Stimulated activated CD4-positive, alpha-beta T cell treated with anti-CD3 and anti-CD28 coated beads, Interleukin-4, amount 100 ng/mL, for 48 hours (primary cell): ENCODE data around the gene NUDT14.

Source experiments
- DNase-seq, 2 donors: peaks; one replicate each; pipeline ENCODE4 v3.0.0-alpha.2; 2020; ENCODE audit warnings: low read depth in 2 of 2

Gene NUDT14

GRCh38 chr14:105176513-105176912, 4.6 kb downstream of the NUDT14 start:
- DNase-seq = no peak

- no peak for DNase-seq
These were observed 6.9 kb downstream of the NUDT14 start for GRCh38 chr14:105173901-105174894.

GRCh38 chr14:105173145-105173544, 8.0 kb downstream of the NUDT14 start:
- DNase-seq = no peak

- no peak for DNase-seq
These were observed 8.6 kb downstream of the NUDT14 start for GRCh38 chr14:105172476-105172875.

GRCh38 chr14:105171004-105171673, 10.0 kb downstream of the NUDT14 start:
- no peak for DNase-seq

- DNase-seq = no peak
These were observed 11.1 kb downstream of the NUDT14 start for GRCh38 chr14:105169776-105170655.

GRCh38 chr14:105168979-105169507, 12.1 kb downstream of the NUDT14 start:
- no peak for DNase-seq

- DNase-seq = peak in 1 of 2 donors; percentile 36
These were observed 12.6 kb downstream of the NUDT14 start, which contains the start of gene JAG2 for GRCh38 chr14:105168496-105168978. Gene JAG2, minus strand, starts transcription at chr14:105168776. Its CDS starts 356 bp downstream, at chr14:105168420.

- DNase-seq = no peak
These were observed 13.1 kb downstream of the NUDT14 start for GRCh38 chr14:105168093-105168420.

- DNase-seq = no peak
These were observed 13.6 kb downstream of the NUDT14 start for GRCh38 chr14:105167303-105168092.

- DNase-seq = no peak
These were observed 14.4 kb downstream of the NUDT14 start for GRCh38 chr14:105166571-105167302.

GRCh38 chr14:105165761-105166485, 15.2 kb downstream of the NUDT14 start:
- no peak for DNase-seq

- no peak for DNase-seq
These were observed 15.9 kb downstream of the NUDT14 start for GRCh38 chr14:105165134-105165704.

- DNase-seq = no peak
These were observed 17.9 kb downstream of the NUDT14 start for GRCh38 chr14:105163040-105163742.

- no peak for DNase-seq
These were observed 18.5 kb downstream of the NUDT14 start for GRCh38 chr14:105162669-105162979.

GRCh38 chr14:105161964-105162668, 19.0 kb downstream of the NUDT14 start:
- DNase-seq = no peak

- no peak for DNase-seq
These were observed 19.8 kb downstream of the NUDT14 start for GRCh38 chr14:105161309-105161708.

- no peak for DNase-seq
These were observed 20.3 kb downstream of the NUDT14 start for GRCh38 chr14:105160776-105161175.
